ENCODE measurements around the gene CTDNEP1.

DNA sequence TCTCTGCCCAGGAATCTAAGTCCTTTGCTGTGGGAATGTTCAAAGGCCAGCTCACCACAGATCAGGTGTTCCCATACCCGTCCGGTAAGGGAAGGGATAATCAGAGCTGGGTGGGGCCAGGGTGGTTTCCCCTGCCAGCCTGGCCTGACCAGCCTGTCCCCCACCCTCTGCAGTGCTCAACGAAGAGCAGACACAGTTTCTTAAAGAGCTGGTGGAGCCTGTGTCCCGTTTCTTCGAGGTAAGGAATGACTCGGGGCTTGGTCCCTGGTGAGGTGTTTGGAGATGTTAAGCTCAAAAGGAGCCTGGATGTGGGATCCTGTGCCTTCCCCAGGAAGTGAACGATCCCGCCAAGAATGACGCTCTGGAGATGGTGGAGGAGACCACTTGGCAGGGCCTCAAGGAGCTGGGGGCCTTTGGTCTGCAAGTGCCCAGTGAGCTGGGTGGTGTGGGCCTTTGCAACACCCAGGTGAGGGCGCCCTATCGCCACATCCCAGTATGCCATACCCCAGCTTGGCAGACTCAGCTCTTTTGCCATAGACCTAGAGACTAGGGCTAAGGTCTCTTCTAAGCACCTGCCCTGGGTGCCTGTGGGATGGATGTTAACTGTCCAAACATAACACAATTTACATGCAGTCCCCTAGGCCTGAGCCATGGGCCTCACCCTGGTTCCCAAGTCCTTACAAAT lies 30.8 kb downstream of the CTDNEP1 start:
- TF ChIP-seq POLR2A (IDR thresholded peaks at IDR 0.05), result no peak
- TF ChIP-seq, protein P1, sequence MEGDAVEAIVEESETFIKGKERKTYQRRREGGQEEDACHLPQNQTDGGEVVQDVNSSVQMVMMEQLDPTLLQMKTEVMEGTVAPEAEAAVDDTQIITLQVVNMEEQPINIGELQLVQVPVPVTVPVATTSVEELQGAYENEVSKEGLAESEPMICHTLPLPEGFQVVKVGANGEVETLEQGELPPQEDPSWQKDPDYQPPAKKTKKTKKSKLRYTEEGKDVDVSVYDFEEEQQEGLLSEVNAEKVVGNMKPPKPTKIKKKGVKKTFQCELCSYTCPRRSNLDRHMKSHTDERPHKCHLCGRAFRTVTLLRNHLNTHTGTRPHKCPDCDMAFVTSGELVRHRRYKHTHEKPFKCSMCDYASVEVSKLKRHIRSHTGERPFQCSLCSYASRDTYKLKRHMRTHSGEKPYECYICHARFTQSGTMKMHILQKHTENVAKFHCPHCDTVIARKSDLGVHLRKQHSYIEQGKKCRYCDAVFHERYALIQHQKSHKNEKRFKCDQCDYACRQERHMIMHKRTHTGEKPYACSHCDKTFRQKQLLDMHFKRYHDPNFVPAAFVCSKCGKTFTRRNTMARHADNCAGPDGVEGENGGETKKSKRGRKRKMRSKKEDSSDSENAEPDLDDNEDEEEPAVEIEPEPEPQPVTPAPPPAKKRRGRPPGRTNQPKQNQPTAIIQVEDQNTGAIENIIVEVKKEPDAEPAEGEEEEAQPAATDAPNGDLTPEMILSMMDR (IDR thresholded peaks at IDR 0.05), result no peak

All from ovary (tissue), 3 donors.